Thyroid gland (tissue), 4 donors: ENCODE measurements around the gene LRMDA. TPM values are rescaled to one million over a fixed set of nuclear protein-coding genes. Genes with fewer than 3 reads are reported as not detected.

Source experiments
- DNase-seq, 2 donors: peaks; one replicate each; pipeline ENCODE4 v3.0.0-alpha.2; 2019
- H3K27ac ChIP-seq, 3 donors: fragments of 200-600 bp; sonication (generic); 1 replicate in 2 of 3; 2 replicates in 1 of 3; pipeline ENCODE4 v1.5.1; 2016 to 2019; ENCODE audit warnings: mild to moderate bottlenecking in 1 of 3, moderate library complexity in 1 of 3
- H3K27me3 ChIP-seq: fragments of 200-600 bp; sonication (generic); one replicate; pipeline ENCODE4 v1.5.1; 2019
- H3K36me3 ChIP-seq, 2 donors: fragments of 200-600 bp; sonication (generic); one replicate each; pipeline ENCODE4 v1.5.1; 2016 to 2019
- H3K4me1 ChIP-seq, 2 donors: fragments of 200-600 bp; sonication (generic); one replicate each; pipeline ENCODE4 v1.5.1; 2017 to 2019
- H3K4me3 ChIP-seq, 3 donors: fragments of 200-600 bp; sonication (generic); replicated peaks in 1 of 3; 1 replicate in 2 of 3; 2 replicates in 1 of 3; pipeline ENCODE4 v1.5.1; 2016; ENCODE audit warnings: mild to moderate bottlenecking in 1 of 3
- H3K9me3 ChIP-seq: fragments of 200-600 bp; sonication (generic); one replicate; pipeline ENCODE4 v1.5.1; 2017
- POLR2A ChIP-seq, 2 donors: fragments of 450-650 bp; IDR thresholded peaks; one replicate each; pipeline ENCODE4 v1.6.1; 2017; ENCODE audit warnings: antibody characterized with exemption in 2 of 2, mild to moderate bottlenecking in 2 of 2, moderate library complexity in 1 of 2
- WGBS, 2 donors: methylation state at CpG; one replicate each; pipeline ENCODE4 v1.1.5; 2017; 5-methylcytosine and 5-hydroxymethylcytosine counted together
- intact Hi-C: fragments of 100-400 bp; cut with DNase I; formaldehyde crosslinking; loops from one replicate; pipeline ENCODE4 v1.15.1; 2023
- total RNA-seq, 4 donors: library from RNA; depleted of rRNA; stranded (reverse); fragments of >200 nt; gene quantifications; one replicate each; pipeline ENCODE4 v1.2.3, GENCODE V29; 2016
- TF ChIP-seq, protein P1 (sequence below), 6 experiments: fragments of 200-600 bp in 3 of 6; fragments of 450-650 bp in 3 of 6; sonication (generic) in 3 of 6; IDR thresholded peaks; one replicate each; pipeline ENCODE4 v1.5.1; 2016 to 2019; ENCODE audit warnings: antibody characterized with exemption in 6 of 6, mild to moderate bottlenecking in 2 of 6, inconsistent platforms in 1 of 6, moderate library complexity in 1 of 6

Gene LRMDA
- total RNA-seq, 4 donors from 2014 or later, result 16.5 to 31.7 (median 23.2) TPM

DNA sequence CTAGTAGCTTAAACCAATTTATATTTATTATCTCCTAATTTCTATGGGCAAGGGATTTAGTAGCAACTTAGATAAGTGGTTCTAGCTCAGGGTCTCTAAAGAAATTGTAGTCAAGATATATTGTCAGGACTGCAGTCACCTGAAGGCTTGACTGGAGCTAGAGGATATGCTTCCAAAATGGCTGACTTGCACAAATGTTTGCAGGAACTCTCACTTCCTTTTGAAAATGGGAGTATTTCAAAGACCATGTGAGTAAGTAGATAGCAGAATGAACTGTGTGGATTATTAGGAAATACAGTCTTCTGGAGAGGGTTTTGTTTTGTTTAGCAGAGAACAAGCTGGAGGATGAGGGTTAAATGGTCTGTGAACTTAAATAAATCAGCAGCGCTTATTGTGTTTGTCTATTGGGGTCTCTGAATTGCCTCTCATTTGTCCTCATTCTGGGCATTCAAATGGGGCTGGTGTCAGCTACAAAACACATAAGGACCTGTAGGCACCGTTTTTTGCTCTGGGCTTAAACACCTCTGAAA is 524.6 kb downstream of the LRMDA start:
- WGBS, 2 donors, result 62 to 69% methylated on average over 2 of the region's 2 CpGs
- no peaks in the 10 kb centered on the region for H3K27me3 ChIP-seq
- no peak for DNase-seq

DNA sequence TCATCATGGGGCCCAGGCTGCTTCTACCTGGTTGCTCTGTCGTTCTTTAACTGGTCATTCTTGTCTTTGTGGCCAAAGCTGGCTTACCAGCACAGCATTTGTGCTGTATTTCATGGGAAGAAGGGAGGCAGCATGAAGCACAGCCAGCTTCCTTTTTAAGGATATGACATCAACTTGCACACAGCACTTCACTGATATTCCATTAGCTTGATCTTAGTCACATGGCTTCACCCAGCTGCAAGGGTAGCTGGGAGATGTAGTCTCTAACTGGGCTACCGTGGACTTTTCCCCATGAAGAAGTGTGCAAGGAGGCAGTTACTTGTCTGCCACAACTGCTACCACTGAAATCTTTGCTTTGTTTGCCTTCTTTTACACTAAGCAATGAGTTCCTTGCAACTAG is 525.2 kb downstream of the LRMDA start:
- H3K4me1 ChIP-seq, result no peaks in the 10 kb centered on the region
- WGBS, 2 donors, result 93 to 97% methylated on average over 2 of the region's 2 CpGs
- no peak for DNase-seq
- H3K9me3 ChIP-seq, result no peaks in the 10 kb centered on the region
- H3K27ac ChIP-seq, result no peak overlapping the region
- intact Hi-C loops, result no loop called here
- no peak for TF ChIP-seq POLR2A (IDR thresholded peaks at IDR 0.05)
- TF ChIP-seq, protein P1, sequence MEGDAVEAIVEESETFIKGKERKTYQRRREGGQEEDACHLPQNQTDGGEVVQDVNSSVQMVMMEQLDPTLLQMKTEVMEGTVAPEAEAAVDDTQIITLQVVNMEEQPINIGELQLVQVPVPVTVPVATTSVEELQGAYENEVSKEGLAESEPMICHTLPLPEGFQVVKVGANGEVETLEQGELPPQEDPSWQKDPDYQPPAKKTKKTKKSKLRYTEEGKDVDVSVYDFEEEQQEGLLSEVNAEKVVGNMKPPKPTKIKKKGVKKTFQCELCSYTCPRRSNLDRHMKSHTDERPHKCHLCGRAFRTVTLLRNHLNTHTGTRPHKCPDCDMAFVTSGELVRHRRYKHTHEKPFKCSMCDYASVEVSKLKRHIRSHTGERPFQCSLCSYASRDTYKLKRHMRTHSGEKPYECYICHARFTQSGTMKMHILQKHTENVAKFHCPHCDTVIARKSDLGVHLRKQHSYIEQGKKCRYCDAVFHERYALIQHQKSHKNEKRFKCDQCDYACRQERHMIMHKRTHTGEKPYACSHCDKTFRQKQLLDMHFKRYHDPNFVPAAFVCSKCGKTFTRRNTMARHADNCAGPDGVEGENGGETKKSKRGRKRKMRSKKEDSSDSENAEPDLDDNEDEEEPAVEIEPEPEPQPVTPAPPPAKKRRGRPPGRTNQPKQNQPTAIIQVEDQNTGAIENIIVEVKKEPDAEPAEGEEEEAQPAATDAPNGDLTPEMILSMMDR (IDR thresholded peaks at IDR 0.05), result no peak
- no peak overlapping the region for H3K4me3 ChIP-seq
- no peaks in the 10 kb centered on the region for H3K27me3 ChIP-seq
- H3K36me3 ChIP-seq, result no peaks in the 10 kb centered on the region

More for the DNA sequence above, 524.6 kb downstream of the LRMDA start:
- Histone ChIP-seq H3K9me3 (no peaks in the 10 kb centered on the region), H3K4me3 (no peak overlapping the region), H3K4me1 (no peaks in the 10 kb centered on the region), H3K36me3 (no peaks in the 10 kb centered on the region), H3K27ac (no peak overlapping the region)
- intact Hi-C loops, result no loop called here
- TF ChIP-seq POLR2A (IDR thresholded peaks at IDR 0.05), result no peak
- TF ChIP-seq, protein P1 (IDR thresholded peaks at IDR 0.05), result no peak

DNA sequence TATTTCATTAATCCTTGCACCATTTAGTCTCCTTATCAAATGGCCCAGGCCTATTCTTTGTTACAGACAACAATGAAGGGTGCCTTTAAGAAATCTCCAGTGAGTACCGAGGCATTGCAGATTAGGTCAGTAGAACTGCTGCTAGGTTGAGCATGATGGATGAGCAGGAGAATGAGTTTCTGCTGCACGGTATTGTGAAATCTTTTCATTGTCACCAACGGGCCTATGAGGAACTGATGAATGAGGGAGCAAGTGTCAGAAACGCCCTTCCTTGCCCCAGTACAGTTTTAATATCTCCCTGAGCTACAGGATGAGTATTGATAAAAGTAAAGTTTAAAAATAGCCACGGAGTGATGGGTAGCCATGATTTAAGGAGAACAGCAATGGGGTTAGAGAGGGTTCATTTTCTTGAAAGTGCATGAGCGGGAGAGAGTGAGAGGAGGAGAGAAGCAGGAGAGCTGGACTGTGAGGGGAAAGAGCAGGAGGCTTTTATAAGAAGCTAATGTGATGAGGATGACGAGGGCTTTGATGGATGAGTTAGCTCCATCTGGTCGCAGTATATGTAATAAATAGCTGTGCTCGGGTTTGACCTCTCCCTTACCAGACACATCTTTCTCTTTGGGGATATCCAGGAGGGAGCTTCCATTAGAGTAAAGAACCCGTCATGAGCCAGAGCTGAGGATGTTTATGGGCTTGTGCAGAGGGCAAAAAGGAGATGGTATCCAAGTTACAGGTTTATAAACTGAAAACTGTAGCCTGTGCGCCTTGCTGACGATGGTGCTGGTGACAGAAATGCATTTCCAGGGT is 526.1 kb downstream of the LRMDA start:
- Histone ChIP-seq H3K27me3 (no peaks in the 10 kb centered on the region), H3K9me3 (no peaks in the 10 kb centered on the region), H3K4me1 (no peaks in the 10 kb centered on the region), H3K36me3 (no peaks in the 10 kb centered on the region), H3K4me3 (no peak overlapping the region), H3K27ac (no peak overlapping the region)
- TF ChIP-seq, protein P1 (IDR thresholded peaks at IDR 0.05), result no peak
- TF ChIP-seq POLR2A (IDR thresholded peaks at IDR 0.05), result no peak
- intact Hi-C loops, result no loop called here
- 86 to 87% methylated on average over 12 of the region's 12 CpGs for WGBS, 2 donors
- no peak for DNase-seq

DNA sequence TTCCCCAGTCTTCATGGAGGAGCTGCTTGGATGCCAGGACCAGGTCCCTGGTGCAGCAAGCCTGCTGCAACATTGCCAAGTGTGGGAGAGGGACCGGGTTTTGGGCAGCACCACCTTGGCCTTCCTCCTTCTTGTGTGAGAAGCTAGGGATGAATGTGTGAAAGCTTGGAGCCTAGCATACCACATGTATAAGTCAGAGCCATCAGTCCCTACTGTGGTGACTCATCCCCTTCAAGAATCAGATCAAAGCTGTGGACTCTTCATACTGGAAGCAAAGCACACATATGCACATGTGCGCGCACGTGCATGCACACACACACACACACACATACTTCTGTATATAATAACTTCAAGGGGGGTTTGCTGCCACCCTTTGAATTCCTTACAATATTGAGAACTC is 527.8 kb downstream of the LRMDA start:
- no peak overlapping the region for H3K4me3 ChIP-seq
- DNase-seq, result no peak
- no peaks in the 10 kb centered on the region for H3K27me3 ChIP-seq
- no peaks in the 10 kb centered on the region for H3K36me3 ChIP-seq
- H3K27ac ChIP-seq, result no peak overlapping the region
- 99 to 100% methylated on average over 4 of the region's 4 CpGs for WGBS, 2 donors
- no peaks in the 10 kb centered on the region for H3K9me3 ChIP-seq
- no peaks in the 10 kb centered on the region for H3K4me1 ChIP-seq
- intact Hi-C loops, result no loop called here
- TF ChIP-seq, protein P1 (IDR thresholded peaks at IDR 0.05), result no peak
- TF ChIP-seq POLR2A (IDR thresholded peaks at IDR 0.05), result no peak

DNA sequence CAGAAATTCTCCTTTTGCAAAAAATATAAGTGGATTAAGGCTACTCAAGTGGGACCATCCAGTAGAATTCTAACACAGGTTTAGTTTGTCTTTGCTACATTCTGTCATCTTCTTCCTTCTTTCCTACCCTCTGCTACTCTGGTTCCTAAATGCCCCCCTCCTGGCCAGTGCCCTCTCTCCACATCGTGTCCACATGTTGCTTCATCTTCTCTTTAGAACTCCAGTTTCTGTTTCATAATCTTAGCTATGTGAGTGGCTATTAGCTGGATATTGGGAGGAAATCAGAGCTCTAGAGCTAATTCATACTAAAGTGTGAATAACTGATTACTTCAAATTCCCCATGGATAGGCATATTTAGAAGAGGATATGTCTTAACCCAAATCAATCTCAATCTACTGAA is 528.5 kb downstream of the LRMDA start:
- Histone ChIP-seq H3K27me3 (no peaks in the 10 kb centered on the region), H3K27ac (no peak overlapping the region), H3K4me3 (no peak overlapping the region), H3K36me3 (no peaks in the 10 kb centered on the region), H3K9me3 (no peaks in the 10 kb centered on the region), H3K4me1 (no peaks in the 10 kb centered on the region)
- no peak for TF ChIP-seq POLR2A (IDR thresholded peaks at IDR 0.05)
- TF ChIP-seq, protein P1 (IDR thresholded peaks at IDR 0.05), result no peak
- DNase-seq, result no peak
- WGBS, 2 donors, result 81 to 92% methylated on average over 1 of the region's 1 CpG
- intact Hi-C loops, result no loop called here
